ENCODE results near the gene HERC2. TPM values are rescaled to one million over a fixed set of nuclear protein-coding genes. Genes with fewer than 3 reads are reported as not detected.

HERC2 gene
- total RNA-seq, 4 donors from 2014 or later, result 59.3 to 88.1 (median 71.0) TPM

DNA sequence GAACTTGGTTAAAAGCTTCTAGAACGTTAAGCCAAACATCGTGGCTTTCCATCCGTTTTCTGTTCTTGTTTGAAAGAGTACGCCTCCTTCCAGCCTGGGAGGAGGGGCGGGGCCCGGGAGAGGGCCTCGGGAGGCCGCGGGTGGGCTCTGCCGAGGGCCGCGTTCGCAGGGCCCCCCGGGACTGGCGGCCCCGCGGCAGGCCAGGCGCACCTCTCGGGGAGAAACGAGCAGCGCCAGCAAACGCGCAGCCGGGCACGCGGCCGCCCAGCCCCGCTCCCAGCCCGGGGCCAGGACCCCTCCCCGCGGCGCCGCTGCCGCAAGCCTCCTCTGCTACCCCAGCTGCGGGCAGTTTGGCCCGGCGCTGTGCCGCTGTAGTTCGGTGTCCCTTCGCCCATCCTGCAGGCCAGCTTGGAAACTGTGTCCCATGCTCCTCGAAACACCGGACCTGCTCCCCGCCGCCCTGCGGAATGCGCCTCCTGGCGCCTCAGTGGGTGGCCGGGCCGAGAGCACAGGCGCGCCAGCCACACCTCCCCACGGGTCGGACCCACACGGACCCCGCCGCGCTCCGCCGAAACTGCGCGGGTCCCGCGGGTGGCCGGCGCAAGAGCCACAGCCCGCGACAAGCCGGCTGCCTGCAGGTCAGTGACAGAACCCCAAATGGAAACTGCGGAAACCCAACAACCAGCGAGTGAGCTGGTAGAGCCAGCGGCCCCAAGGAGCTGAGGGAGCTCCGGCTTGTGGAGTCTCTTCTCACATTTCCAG is 225.1 kb downstream of the HERC2 start:
- Histone ChIP-seq H3K4me1 (peaks cover 43 to 59% of the 10 kb centered on the region in 2 donors), H3K9me3 (no peaks in the 10 kb centered on the region), H3K36me3 (no peaks in the 10 kb centered on the region), H3K4me3 (replicated peaks in 1 of 3) (peak overlapping the region; percentile 22 to 29 (median 24)), H3K27ac (peak overlapping the region; percentile 18 to 86 (median 81)), H3K27me3 (no peaks in the 10 kb centered on the region)
- WGBS, 2 donors, result 7 to 10% methylated on average over 24 to 25 of the region's 72 CpGs
- TF ChIP-seq POLR2A (IDR thresholded peaks at IDR 0.05), result no peak
- TF ChIP-seq, protein P1, sequence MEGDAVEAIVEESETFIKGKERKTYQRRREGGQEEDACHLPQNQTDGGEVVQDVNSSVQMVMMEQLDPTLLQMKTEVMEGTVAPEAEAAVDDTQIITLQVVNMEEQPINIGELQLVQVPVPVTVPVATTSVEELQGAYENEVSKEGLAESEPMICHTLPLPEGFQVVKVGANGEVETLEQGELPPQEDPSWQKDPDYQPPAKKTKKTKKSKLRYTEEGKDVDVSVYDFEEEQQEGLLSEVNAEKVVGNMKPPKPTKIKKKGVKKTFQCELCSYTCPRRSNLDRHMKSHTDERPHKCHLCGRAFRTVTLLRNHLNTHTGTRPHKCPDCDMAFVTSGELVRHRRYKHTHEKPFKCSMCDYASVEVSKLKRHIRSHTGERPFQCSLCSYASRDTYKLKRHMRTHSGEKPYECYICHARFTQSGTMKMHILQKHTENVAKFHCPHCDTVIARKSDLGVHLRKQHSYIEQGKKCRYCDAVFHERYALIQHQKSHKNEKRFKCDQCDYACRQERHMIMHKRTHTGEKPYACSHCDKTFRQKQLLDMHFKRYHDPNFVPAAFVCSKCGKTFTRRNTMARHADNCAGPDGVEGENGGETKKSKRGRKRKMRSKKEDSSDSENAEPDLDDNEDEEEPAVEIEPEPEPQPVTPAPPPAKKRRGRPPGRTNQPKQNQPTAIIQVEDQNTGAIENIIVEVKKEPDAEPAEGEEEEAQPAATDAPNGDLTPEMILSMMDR (IDR thresholded peaks at IDR 0.05), result peak in 1 of 6 experiments; percentile 8
- intact Hi-C loops (cut with DNase I), result no loop called here
- DNase-seq, result peak; percentile 65 to 66

DNA sequence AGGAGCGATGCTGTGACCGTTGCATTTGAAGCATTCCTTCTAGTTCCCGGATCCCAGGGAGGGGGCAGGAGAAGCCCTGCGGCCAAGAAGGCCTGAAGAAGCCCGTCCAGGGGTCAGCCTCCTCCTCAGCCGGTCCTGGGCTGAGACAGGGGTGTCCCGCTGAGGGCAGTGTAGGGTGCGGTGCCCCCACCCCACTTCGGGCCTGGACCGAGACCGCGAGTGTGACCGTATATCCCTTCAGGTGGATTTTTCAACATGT is 225.6 kb downstream of the HERC2 start:
- TF ChIP-seq, protein P1 (IDR thresholded peaks at IDR 0.05), result no peak
- TF ChIP-seq POLR2A (IDR thresholded peaks at IDR 0.05), result no peak
- WGBS, 2 donors, result 0 to 3% methylated on average over 4 to 6 of the region's 13 CpGs
- Histone ChIP-seq H3K4me3 (replicated peaks in 1 of 3) (peak overlapping the region; percentile 22 to 29 (median 24)), H3K9me3 (no peaks in the 10 kb centered on the region), H3K4me1 (peaks cover 43 to 59% of the 10 kb centered on the region in 2 donors), H3K36me3 (no peaks in the 10 kb centered on the region), H3K27me3 (no peaks in the 10 kb centered on the region), H3K27ac (peak overlapping the region; percentile 18 to 86 (median 81))
- intact Hi-C loops (cut with DNase I), result no loop called here
- DNase-seq, result no peak

DNA sequence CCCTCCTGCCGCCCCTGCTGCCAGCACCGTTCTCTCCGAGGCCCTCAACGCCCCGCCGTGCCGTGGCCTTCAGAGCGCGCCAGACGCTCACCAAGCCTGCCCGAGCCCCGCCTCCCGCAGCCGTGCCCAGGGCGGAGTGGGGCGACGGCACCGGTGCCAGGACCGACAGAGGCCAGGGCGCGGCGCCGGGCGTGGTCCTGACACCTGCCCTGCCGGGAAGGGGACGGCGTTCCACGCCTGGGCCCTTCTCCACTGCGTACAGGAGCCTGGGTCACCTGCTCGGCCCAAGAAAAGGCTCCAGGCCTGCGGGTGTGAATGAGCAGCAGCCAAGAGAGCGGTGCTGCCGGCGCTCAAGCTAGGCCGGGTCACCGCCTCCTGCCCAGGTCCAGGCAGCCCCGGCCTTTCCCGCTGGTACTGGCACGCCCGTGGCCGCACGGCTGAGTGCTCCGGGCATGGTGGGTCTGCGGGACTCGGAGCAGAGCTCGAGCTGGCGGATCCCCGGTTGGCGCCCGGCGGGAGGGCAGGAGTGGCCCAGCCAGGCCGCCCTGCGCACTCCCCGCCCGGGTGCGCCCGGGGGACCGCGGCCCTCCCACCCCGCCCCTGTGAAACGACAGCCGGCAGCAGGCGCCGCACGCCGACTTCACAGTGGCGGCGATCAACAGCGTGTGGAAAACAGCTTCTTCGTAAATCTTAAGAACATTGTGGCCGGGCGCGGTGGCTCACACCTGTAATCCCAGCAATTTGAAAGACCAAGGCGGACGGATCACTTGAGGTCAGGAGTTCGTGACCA is 227.1 kb downstream of the HERC2 start:
- Histone ChIP-seq H3K9me3 (no peaks in the 10 kb centered on the region), H3K4me3 (replicated peaks in 1 of 3) (peak overlapping the region in 1 of 3 donors; percentile 29), H3K27me3 (no peaks in the 10 kb centered on the region), H3K27ac (peak overlapping the region; percentile 64 to 81 (median 78)), H3K4me1 (peaks cover 43 to 59% of the 10 kb centered on the region in 2 donors), H3K36me3 (no peaks in the 10 kb centered on the region)
- DNase-seq, result peak; percentile 84 to 91
- TF ChIP-seq, protein P1 (IDR thresholded peaks at IDR 0.05), result no peak
- peak in 1 of 2 donors; percentile 61 for TF ChIP-seq POLR2A (IDR thresholded peaks at IDR 0.05)
- intact Hi-C loops (cut with DNase I), result no loop called here
- WGBS, 2 donors, result 12% methylated on average over 14 to 15 of the region's 76 CpGs

DNA sequence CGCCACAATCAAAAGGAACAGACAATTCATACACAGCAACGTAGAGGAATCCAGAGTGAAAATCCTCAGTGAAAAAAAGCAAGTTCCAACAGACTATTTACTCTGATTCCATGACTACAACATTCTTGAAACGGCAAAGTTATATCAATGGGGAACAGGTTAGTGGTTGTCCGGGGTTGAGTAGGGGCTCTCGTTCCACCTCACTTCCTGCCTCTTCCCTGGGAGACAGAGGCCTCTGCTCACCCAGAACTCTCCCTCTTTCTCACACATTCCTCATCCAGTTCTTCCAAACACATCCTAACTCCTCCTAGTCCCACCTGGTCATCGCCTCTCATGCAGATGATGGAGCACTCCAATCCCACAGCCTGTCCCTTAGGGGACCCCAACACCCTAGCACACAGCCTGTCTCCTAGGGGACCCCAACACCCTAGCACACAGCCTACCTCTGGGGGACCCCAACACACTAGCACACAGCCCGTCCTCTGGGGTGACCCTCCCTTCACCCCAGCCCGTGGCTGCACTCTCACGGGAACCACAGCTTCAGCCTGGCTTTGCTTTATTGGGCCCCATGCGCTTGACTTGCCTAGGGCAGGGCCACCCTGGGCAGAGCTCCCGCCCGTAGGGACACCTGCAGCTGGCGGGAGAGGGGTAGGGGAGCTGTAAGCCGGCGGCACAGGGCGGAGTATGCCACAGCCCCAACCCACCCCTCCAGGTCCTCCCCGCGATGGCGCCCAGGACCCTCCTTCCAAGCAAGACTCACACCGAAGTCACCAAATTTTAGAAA is 228.0 kb downstream of the HERC2 start:
- Histone ChIP-seq H3K9me3 (no peaks in the 10 kb centered on the region), H3K27ac (peak overlapping the region; percentile 64 to 81 (median 78)), H3K4me3 (replicated peaks in 1 of 3) (peak overlapping the region in 1 of 3 donors; percentile 29), H3K27me3 (no peaks in the 10 kb centered on the region), H3K36me3 (no peaks in the 10 kb centered on the region), H3K4me1 (peaks cover 43 to 52% of the 10 kb centered on the region in 2 donors)
- DNase-seq, result peak; percentile 50 to 55
- intact Hi-C loops (cut with DNase I), result no loop called here
- 42 to 57% methylated on average over 15 to 20 of the region's 20 CpGs for WGBS, 2 donors
- TF ChIP-seq, protein P1 (IDR thresholded peaks at IDR 0.05), result no peak
- no peak for TF ChIP-seq POLR2A (IDR thresholded peaks at IDR 0.05)
